HG03095 (cell line): ENCODE results near the gene FKBP8.
"Not testable (repeated sequence)": the region's sequence is repeated elsewhere in the genome, so short reads cannot be mapped to it uniquely, and the experiment has no call there.

Experiments
- ATAC-seq: cut with Tn5 transposase; IDR thresholded peaks from one replicate; pipeline ENCODE4 v1.9.1; 2021; ENCODE audit warnings: moderate library complexity; ENCODE audit not compliant: unreplicated experiment

The FKBP8 gene

DNA sequence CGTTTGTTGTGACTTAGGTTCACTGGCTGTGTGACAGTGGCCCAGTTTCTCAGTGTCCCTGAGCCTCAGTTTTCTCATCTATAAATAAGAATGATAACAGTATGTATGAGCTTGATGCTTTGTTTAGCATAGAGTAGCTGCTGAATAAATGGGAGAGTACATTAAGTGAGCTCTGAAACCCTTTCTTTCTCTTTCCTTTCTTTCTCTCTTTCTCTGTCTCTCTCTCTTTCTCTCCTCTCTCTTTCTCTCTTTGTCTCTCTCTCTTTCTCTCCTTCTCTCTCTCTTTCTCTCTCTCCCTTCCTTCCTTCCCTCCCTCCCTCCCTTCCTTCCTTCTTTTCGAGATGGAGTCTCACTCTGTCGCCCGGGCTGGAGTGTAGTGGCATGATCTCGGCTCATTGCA lies 16.3 kb upstream of the FKBP8 start:
- ATAC-seq, result no peak

DNA sequence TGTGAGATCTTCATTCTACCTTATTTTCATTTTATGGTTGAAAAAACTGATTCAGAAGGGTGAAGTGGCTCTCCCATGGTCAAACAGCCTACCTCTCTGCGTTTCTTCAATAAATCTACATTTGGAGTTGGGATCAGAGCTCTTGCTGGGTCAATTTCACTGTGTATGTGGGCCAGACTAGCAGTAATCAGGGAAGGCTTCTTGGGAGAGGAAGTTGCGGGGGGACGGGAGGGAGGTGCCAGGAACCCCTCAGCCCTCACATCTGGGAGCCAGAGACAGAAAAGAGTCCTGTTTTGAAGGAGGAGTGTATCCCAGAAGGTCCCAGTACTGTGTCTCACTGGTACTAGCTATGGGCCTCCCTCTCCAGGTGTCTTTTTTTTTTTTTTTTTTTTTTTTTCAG lies 15.2 kb upstream of the FKBP8 start:
- no peak for ATAC-seq

DNA sequence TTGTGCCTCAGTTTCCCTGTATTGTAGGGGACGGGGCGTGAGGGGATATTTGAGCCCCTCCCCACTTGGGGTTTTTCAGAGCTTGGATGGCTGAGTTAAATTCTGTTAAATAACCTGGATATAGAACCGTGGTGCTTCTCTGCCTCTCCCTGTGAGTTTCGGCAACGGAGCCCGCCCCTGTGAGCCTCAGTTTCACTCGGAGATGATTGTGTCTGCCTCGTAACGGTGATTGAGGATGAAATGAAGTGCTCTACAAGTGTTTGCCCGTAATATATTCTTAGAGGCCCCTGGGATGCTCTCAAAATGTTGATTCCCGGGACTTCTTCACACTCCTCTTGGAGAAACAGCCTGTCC lies 14.8 kb upstream of the FKBP8 start:
- ATAC-seq, result no peak

DNA sequence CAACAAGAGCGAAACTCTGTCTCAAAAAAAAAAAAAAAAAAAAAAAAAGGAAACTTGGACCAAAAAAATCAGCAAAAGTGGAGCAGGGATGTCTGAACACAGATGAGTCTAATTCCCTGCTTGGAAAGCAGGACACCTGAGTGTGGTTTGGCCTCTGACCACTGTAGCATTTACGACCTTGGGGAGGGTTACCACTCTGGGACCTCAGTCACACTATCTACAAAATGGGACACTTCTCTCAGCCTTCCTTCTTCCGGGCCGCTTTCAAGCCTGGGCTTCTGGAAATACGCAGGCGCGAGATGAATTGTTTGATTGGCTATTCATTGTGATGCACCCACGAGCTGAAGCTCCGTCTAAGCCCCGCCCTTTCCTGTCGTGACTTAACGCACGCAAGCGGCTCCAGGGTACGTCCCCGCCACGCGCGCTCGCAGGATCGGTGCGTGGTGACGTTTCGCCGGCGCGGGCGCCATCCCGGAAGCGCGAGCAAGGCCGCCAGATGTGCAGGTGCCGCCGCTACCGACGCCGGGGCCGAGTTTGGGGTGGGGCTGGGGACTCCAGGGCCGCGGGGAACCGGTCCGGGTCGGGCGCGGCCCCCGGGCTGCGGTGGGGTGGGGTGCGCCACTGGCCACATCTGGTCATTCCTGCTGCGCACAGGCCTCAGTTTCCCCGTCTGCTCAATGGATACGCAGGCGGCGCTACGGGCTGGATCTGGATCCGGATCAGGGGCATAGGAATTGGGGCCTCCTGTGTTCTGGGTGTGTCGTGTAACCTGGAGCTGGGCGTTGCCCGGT lies 14.2 kb upstream of the FKBP8 start, which contains the start of gene KXD1:
Gene KXD1 (plus strand): TSS at position 460 of the 791 bp plus-strand sequence. CDS start 4,187 bp downstream, outside the sequence.
- peak; percentile 79 for ATAC-seq

DNA sequence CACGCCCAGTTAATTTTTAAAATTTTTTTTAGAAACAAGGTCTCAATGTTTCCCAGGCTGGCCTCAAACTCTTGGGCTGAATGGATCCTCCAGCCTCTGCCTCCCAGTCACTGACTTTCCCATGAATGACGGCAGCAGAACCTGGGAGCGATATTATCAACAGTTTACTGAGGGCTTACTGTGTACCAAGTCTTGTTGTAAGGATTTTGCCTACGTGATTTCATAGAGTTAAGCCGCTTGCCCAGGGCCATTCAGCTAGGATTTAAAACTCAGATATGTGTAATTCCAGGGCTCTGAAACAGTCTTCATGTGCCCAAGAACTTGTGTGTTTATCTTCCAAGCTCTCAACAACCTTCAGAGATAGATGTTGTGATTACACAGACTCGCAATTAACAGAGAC lies 8.3 kb upstream of the FKBP8 start:
- no peak for ATAC-seq

DNA sequence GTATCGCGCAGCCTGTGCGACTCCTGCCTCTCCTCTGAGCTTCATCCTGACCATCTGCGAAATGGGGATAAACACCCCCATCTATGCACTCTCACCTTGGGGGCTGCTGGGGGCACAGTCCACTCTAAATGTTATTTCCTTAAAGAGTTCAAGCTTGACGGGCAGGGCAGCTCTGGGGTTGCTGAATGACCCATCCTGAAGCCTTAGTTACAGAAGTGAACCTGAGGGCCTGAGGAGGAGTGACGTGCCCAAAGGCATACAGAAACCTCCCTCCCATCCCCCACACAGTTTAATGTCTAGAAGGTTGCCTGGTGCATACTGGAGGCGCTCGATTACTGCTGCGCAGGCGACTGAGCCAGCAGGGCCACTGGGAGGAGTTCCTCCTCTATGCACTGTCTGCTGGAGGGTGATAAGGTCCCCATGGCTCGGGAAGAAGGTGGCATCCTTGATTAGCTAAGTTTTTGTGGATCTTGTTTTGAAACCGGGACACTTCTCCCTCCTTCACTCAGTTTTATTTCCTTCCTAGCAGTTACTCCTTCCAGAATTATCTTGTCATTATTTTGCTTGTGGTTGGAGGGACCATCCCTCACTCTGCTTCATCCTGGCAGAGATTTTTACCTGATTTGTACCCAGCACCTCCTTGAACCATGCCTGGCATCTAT lies 572 bp upstream of the FKBP8 start:
- ATAC-seq, result peak; percentile 76

DNA sequence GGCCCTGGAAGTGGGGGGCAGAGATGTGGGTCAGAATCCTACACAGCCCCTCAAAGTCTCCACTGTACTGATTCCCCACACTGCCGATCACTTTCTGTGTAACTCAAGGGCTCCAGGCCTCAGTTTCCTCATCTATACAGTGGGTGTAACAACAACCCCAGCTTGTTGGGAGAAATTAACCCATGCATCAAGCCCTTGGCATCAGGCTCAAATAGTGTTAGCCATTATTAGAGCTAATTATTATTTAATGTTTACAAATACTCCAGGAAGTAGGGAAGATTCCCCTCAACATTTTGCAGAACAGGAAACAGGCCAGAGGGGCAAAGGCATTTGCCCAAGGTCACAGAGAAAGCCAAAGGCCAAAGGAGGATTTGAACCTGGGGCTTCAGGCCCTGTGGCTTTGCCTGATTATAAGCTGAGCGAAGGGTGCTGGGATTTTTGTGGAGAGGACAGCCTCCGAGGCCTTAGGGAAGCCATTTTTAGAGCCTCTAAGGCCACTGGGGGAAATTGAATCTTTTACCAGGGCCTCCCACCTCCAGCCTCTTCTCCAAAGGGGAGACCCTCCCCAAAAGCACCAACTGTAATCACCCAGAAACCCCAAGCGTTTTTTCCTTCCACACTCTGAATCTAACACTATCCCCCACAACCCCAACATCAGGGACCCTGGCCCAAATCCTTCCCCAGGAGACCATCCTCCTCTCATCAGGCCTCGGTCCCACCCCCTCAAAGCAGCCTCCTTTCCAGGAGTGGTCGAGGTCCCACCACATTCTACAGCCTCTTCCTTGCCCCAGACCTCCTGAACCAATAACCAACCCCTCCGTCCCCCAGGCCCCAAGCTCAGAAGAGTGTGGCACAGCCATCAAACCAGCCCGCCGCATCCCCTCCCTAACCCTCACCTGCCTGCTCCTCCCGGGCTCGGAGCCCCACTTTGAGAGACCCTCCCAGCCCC lies 1.1 kb downstream of the FKBP8 start:
- ATAC-seq, result no peak

DNA sequence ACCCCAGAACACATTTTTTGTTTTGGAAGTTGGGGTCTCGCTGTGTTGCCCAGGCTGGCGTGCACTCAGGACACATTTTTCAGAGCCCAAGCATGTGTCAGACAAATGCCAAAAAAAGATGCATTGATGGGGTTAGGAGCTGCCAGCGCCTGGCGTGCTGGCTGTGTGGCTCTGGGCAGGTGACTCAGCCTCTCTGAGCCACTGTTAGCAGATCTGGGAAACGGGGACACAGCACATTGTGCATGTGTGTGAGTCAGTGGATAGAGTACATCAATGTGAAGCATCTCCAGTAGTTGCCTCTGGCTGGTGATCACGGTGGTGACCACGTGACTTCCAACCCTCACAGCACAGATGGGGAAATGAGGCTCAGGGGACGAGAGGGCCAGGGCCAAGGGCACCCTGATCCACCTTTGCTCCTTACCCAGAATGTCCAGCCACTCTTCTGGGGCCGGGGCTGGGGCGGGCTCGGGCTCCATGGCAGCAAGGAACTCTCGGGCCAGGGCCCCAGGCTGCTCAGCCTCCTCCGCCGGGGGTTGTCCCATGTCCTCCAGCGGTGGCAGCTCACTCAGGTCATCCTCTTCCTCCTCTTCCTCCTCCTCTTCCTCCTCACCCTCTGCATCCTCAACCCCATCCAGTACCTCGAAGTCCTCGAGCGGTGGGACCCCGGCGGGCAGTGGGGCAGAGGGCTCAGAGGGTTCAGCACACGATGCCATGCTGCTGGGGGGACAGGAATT lies 1.9 kb downstream of the FKBP8 start:
- no peak for ATAC-seq

DNA sequence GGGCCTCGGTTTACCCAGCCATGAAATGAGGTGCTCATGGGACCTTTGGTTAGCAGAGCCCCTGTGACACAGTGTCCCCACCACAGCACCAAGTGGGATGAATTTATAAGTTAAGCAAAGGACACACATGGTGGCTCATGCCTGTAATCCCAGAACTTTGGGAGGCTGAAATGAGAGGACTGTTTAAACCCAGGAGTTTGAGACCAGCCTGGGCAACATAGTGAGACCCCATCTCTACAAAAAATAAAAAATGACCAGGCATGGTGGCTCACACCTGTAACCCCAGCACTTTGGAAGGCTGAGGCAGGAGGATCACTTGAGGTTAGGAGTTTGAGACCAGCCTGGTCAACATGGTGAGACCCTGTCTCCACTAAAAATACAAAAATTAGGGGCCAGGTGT lies 3.2 kb downstream of the FKBP8 start:
- not testable (repeated sequence) for ATAC-seq

DNA sequence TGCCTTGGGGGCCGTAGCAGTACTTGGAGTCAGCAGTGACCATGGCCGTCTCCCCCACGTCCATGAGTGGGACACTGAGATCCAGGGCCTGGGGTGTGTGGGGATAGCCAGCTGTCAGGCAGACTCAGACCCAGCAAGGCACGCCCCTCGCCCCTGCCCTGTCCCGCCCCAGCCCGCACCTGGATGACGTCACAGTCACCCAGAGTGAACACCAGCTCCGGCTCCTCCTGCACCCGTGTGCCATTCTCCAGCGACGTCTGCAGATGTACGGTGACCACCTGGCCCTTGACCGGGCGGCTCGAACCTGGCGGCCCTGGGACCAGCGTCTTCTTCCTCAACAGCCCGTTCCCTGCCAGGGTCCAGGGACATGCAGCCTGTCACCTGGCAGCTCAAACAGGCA lies 4.0 kb downstream of the FKBP8 start:
- no peak for ATAC-seq

DNA sequence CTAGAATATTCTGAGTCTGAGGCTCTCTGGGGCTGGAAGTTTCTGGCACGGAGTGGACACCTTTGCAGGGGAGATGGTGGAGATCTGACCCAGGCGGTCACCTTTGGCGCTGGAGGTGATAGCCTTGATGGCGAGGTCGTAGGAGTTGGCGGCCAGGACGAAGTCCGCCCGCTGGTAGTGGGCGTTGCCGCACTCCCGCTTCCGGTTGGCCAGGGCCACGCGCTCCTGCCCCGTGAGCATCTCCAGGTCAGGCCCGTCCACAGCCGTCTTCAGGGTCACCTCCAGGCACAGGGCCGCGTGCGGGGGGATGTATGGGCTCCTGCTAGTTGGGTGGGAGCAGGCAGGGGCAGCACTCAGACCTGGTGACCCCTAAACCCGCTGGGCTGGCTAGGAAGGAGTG lies 5.3 kb downstream of the FKBP8 start:
- no peak for ATAC-seq

DNA sequence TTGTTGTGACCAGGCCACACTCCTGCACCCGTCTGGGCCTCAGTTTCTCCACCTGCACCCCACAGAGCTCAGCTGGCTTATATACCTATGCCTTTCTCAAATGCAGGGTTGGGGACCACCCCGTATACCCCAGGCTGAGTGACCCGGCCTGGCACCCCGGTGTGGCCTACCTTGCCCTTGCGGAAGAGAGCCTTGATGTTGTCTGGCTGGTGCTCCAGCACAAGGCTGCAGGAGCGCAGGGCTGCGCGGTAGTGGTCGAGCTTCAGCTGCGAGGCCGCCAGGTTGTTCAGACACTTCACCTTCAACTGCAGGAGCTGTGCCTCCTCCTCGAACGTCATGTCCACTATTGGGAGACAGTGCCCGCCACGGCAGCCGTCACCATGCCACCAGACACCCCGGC lies 5.9 kb downstream of the FKBP8 start:
- ATAC-seq, result no peak

DNA sequence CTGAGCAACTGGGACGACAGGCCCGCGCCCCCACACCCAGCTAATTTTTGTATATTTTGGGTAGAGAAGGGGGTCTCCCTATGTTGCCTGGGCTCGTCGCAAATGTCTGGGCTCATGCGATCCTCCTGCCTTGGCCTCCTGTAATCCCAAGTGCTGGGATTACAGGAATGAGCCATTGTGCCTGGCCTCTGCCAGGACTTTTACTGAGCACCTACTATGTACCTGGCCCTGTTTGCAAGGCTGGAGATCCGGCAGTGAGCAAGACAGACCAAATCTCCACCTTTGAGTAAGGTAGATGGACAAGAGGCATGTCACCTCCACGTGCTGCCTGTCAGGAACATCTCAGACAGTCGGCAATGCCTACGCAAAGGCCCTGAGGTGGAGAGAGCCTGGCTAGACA lies 6.9 kb downstream of the FKBP8 start:
- ATAC-seq, result no peak

DNA sequence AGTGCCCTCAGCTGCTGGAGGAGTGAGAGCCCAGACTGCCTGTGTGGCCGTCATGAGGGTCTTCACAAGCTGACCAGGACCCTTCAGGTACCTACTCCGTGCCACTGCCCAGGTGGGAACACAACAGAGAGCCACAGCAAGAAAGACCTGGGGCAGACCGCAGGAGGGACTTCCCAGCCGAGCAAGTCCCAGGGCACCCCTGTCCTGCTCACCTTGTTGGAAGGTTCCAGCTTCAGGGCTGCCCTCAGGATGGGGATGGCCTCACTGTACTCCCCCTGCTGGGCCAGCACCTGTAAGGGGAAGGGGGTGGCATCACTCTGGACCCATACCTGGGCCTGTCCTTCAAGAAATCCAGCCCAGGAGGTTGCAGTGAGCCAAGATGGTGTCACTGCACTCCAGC lies 10.3 kb downstream of the FKBP8 start:
- no peak for ATAC-seq

DNA sequence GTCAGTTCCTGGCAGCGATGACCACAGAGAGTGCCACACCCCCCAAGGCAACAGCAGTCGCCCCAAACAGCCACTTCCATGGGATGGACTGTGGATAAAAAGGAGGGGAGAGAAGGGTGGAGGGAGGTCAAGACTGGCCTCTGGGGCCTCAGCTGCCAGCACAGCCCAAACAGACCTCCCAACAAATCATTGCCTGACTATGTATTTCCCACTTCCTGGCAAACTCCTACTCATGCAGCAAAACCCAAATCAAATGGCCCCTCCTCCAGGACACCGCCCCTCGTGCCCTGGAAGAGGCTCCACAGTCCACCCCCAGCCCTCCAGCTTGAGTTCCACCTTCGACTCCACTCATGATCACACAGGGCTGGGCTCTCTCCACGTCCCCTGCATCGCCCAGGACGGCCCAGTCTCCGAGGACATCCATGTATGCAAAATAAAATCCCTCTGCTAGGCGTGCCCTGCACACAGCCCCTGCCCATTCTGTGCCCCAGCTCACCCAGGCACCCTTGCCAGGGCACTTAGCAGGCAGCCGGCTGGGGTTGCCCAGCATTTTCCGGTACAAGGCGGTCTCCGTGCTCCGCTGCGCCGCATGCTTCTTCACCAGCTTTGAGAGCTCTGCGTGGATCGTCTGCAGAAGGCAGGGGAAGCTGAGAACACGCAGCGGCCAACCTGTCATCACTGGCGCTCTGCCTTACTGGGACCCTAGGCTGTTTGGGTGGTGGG lies 11.0 kb downstream of the FKBP8 start:
- no peak for ATAC-seq

DNA sequence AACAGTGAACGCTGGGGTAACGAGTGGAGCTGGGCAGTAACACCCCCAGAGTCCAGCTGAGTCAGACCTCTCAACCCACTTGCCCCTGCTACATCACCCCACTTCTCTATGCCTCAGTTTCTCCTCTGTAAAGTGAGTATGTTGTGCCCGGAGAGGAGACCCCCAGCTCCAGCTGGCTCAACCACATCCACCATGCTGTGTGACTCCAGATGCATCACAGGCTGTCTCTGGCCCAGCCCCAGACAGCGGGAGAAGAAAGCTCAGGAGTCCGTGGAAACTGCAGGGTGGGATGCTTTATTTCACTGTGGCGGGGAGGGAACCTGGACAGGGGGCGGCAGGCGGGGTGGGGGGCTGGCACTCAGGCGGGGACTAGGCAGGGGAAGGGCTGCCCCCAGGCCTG lies 11.9 kb downstream of the FKBP8 start:
- no peak for ATAC-seq

DNA sequence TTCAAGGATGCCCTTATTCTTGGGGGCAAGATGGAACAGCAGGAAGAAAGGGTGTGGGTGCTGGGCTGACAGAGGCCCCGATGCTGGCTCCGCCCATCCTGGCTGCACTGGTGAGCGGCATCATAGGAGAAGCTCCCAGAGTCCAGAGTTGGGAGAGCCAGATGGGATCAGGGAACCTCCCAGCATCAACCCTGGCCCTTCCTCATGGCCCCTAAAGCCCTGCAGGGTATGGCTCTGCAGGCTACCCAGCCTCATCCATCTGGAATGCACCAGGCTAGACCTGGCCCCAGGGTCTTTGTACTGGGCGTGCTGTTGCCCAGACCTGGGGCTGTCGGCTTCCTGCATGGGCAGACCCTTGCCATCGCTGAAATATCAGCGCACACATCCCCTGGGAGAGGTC lies 13.6 kb downstream of the FKBP8 start:
- no peak for ATAC-seq

DNA sequence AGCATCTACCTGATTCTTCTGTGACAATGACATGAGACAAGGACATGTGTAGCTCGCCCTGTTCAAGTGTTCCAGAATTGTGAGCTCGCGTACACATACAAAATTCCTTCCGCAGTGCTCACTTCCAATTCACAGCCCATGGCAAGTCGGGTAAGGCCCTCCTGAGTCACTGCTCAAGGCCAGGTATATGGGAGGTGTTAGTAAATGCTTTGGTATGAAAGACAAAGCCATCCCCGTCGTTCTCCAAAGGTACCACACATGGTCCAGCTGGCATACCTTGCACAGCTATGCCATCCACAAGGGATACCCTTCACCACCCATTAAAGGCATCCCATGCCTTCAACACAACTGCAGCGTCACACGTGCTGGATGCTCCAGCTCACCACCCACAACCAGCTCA lies 17.1 kb downstream of the FKBP8 start:
- ATAC-seq, result no peak

DNA sequence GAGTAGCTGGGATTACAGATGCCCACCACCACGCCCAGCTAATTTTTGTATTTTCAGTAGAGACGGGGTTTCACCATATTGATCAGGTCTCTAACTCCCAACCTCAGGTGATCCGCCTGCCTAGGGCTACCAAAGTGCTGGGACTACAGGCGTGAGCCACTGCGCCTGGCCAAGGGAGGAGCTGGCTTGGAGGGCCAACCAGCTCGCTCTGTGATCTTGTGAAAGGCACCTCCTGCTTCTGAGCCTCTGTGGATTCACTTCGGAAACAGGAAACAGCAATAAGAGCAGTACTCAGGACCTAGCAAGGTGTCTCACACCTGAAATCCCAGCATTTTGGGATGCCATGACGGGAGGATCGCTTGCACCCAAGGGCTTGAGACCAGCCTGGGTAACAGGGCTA lies 19.5 kb downstream of the FKBP8 start:
- ATAC-seq, result no peak

DNA sequence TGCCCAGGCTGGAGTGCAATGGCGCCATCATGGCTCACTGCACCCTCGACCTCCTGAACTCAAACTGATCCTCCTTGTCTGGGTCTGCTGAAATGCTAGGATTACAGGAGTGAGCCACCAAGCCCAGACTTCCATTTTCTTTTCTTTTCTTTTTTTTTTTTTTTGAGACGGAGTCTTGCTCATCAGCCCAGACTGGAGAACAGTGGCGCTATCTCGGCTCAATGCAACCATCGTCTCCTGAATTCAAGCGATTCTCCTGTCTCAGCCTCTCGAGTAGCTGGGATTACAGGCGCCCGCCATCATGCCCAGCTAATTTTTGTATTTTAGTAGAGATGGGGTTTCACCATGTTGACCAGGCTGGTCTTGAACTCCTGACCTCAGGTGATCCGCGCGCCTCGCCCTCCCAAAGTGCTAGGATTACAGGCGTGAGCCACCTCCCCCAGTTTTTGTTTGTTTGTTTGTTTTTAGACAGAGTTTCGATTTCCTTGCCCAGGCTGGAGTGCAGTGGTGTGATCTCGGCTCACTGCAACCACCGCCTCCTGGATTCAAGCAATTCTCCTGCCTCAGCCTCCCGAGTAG lies 20.4 kb downstream of the FKBP8 start:
- ATAC-seq, result not testable (repeated sequence)
